C4-2B (cell line): ENCODE measurements around the gene RNF214.

Source experiments
- H3K27ac ChIP-seq: fragments of 450-650 bp; 2 replicates; pipeline ENCODE4 v1.5.1; 2017
- ZFX ChIP-seq: fragments of 450-650 bp; IDR thresholded peaks from 2 replicates; pipeline ENCODE4 v1.6.1; 2017
- TF ChIP-seq, protein P1 (sequence below): fragments of 450-650 bp; conservative IDR thresholded peaks from 2 replicates; pipeline ENCODE4 v1.5.1; 2017; ENCODE audit warnings: mild to moderate bottlenecking

RNF214 gene

GRCh38 chr11:117214404-117215110 is 17.9 kb upstream of the RNF214 start:
- TF ChIP-seq, protein P1, sequence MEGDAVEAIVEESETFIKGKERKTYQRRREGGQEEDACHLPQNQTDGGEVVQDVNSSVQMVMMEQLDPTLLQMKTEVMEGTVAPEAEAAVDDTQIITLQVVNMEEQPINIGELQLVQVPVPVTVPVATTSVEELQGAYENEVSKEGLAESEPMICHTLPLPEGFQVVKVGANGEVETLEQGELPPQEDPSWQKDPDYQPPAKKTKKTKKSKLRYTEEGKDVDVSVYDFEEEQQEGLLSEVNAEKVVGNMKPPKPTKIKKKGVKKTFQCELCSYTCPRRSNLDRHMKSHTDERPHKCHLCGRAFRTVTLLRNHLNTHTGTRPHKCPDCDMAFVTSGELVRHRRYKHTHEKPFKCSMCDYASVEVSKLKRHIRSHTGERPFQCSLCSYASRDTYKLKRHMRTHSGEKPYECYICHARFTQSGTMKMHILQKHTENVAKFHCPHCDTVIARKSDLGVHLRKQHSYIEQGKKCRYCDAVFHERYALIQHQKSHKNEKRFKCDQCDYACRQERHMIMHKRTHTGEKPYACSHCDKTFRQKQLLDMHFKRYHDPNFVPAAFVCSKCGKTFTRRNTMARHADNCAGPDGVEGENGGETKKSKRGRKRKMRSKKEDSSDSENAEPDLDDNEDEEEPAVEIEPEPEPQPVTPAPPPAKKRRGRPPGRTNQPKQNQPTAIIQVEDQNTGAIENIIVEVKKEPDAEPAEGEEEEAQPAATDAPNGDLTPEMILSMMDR: no peak
- no peak for TF ChIP-seq ZFX
- no peak overlapping the region for H3K27ac ChIP-seq

- TF ChIP-seq, protein P1: no peak
- no peak for TF ChIP-seq ZFX
- H3K27ac ChIP-seq: no peak overlapping the region
Measured at GRCh38 chr11:117217141-117218084, 15.1 kb upstream of the RNF214 start.

DNA sequence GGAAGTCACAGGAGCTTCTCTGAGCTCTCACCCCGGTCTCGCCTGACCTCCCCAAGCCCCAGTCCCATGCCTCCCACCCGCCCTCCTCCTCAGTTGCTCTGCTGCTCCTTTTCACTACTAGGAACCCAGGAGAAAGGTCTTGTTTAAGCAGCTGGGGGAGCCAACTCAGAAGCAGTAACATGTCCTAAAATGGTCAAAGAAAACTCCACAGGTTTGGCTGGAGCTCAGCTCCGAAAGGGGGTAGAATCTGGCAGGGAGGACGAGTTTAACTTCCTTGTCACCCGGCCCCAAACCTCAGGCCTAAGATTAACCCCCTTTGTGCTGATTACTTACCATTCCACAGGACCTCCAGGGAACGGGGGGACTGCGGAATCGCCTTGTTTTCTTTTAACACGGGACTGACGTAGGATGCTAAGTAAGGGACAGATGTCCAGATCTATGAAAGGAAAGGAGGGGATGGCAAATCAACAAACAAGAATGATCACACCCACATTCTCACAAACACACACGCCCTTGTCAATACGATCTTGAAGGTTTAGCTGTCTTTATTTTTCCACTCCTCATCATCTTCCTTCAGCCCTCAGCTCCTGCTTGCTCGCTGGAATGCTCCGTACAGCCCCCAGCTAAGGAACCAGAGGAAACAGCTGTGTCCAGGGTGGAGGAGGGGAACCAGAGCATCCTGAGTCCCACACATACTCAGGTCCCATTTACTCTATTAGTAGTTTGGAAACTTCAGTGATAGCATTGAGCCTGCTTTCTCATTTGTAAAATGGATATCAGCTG is 14.1 kb upstream of the RNF214 start:
- TF ChIP-seq ZFX: no peak
- TF ChIP-seq, protein P1: no peak
- no peak overlapping the region for H3K27ac ChIP-seq

DNA sequence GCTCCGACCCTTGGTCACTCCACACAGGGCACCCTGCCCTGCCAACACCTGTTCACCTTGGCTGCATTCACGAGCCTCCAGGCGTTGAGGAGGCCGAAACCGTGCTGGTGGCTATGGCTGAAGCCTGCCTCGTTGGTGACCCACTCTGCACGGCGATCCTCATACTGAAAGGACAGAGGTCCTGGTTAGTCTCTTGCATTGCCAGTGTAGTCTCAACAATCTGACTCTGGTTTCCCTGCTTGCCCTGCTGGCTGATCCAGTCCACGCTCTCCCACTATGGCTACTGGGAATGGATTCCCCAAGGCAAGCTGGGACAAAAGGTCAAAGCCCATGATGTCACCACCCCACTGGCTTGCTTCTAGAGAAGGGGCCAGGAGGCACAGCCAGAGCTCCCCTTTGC is 13.5 kb upstream of the RNF214 start:
- H3K27ac ChIP-seq: no peak overlapping the region
- TF ChIP-seq, protein P1: no peak
- TF ChIP-seq ZFX: no peak

- H3K27ac ChIP-seq: no peak overlapping the region
- no peak for TF ChIP-seq ZFX
- TF ChIP-seq, protein P1: no peak
Measured at GRCh38 chr11:117219455-117219854, 13.0 kb upstream of the RNF214 start.

DNA sequence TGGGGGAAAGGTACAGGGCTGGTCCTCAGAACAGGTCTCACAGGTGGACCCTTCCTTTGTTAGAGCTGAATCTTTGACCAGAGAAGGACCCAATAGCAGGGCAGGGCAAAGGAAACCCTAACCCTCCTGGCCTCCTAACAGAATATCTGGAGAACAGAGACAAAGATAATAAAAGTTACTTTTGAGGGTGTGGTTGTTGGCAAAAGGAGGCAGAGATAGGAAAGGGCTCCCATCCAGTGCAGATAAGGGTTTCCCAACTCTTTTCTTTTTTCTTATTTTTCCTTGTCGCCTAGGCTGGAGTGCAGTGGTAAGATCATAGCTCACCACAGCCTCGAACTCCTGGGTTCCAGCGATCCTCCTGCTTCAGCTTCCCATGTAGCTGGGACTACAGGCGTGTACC is 12.5 kb upstream of the RNF214 start:
- peak overlapping the region; percentile 91 for H3K27ac ChIP-seq
- no peak for TF ChIP-seq ZFX
- TF ChIP-seq, protein P1: no peak
